ENCODE data around the gene SUV39H1.

DNA sequence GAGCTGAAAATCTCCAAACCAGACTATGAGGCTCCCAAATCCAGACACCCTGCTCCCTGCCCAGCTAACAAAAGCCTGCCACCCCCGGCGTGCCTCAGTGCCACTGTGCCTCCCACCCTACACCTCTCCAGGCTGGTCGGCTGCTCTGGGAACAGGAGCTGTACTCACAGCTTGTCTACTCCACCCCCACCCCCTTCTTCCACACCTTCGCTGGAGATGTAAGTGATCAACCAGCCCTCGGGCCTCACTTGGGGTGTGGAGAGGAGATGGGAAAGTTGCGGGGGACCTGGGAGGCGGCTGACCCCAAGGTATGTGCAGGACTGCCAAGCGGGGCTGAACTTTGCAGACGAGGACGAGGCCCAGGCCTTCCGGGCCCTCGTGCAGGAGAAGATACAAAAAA, 11.1 kb upstream of the SUV39H1 start:
- no peak for TF ChIP-seq CTCF (IDR thresholded peaks at IDR 0.05; ENCODE audit: low read depth, low read length, poor library complexity, severe bottlenecking)
- TF ChIP-seq EZH2phosphoT487 (IDR thresholded peaks at IDR 0.05; ENCODE audit: borderline replicate concordance, low read length) = no peak
